Measurements from ENCODE around the gene MEGF11.

DNA sequence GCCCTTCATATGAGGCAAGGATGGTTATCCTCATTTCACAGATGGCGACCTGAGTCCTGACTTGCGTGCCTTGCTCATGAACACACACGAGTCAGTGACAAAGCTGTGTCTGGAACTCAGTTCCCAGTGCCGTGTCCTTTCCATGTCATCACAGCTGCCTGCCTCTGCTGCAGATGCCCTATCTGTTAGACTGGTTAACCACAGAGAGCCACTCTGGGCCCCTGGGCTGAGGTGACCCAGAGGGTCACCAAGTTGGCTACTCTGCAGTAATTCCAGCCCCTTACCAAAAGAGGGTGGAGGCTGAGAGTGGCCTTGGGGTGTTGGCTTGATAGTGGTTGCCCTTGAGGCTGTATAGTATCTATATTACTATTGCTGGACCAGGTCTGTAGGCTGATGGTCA is 343.2 kb downstream of the MEGF11 start:
- TF ChIP-seq, protein P1, sequence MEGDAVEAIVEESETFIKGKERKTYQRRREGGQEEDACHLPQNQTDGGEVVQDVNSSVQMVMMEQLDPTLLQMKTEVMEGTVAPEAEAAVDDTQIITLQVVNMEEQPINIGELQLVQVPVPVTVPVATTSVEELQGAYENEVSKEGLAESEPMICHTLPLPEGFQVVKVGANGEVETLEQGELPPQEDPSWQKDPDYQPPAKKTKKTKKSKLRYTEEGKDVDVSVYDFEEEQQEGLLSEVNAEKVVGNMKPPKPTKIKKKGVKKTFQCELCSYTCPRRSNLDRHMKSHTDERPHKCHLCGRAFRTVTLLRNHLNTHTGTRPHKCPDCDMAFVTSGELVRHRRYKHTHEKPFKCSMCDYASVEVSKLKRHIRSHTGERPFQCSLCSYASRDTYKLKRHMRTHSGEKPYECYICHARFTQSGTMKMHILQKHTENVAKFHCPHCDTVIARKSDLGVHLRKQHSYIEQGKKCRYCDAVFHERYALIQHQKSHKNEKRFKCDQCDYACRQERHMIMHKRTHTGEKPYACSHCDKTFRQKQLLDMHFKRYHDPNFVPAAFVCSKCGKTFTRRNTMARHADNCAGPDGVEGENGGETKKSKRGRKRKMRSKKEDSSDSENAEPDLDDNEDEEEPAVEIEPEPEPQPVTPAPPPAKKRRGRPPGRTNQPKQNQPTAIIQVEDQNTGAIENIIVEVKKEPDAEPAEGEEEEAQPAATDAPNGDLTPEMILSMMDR (IDR thresholded peaks at IDR 0.05) = no peak
- no peak for TF ChIP-seq POLR2A (IDR thresholded peaks at IDR 0.05)
